ENCODE results near the gene YLPM1. TPM values are rescaled to one million over a fixed set of nuclear protein-coding genes. Genes with fewer than 3 reads are reported as not detected.

The YLPM1 gene
- total RNA-seq, 2 donors from 2014 or later: 39.0 to 71.9 TPM

DNA sequence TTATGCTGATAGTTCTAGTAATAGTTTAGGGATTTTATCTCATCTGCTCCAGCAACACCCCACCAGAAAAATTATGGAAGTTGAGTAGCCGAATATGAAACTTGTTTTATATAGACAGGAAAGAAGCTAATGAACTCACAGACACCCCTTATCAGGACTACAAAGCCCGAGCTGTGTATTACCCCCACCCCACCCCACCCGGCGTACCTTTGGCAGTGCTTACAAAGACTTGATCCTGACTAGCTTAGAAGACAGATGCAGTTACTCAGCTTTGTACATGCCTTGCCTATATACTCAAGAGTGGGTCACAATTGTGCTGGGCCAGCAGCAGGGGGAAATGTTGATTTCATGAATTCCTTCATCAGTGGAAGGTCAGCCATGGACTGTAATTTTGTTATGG lies 90.5 kb downstream of the YLPM1 start:
- no peaks in the 10 kb centered on the region for H3K9me3 ChIP-seq
- no peaks in the 10 kb centered on the region for H3K4me1 ChIP-seq (replicated peaks)
- no peak overlapping the region for H3K4me3 ChIP-seq
- intact Hi-C loops (cut with DNase I): no loop called here
- no peak overlapping the region for H3K27ac ChIP-seq
- no peak for DNase-seq (ENCODE audit: low spot score)
- TF ChIP-seq, protein P1, sequence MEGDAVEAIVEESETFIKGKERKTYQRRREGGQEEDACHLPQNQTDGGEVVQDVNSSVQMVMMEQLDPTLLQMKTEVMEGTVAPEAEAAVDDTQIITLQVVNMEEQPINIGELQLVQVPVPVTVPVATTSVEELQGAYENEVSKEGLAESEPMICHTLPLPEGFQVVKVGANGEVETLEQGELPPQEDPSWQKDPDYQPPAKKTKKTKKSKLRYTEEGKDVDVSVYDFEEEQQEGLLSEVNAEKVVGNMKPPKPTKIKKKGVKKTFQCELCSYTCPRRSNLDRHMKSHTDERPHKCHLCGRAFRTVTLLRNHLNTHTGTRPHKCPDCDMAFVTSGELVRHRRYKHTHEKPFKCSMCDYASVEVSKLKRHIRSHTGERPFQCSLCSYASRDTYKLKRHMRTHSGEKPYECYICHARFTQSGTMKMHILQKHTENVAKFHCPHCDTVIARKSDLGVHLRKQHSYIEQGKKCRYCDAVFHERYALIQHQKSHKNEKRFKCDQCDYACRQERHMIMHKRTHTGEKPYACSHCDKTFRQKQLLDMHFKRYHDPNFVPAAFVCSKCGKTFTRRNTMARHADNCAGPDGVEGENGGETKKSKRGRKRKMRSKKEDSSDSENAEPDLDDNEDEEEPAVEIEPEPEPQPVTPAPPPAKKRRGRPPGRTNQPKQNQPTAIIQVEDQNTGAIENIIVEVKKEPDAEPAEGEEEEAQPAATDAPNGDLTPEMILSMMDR (IDR thresholded peaks at IDR 0.05): no peak
- TF ChIP-seq POLR2A (IDR thresholded peaks at IDR 0.05) (no peak), POLR2AphosphoS5 (IDR thresholded peaks at IDR 0.05) (no peak)
- no peaks in the 10 kb centered on the region for H3K27me3 ChIP-seq (replicated peaks; ENCODE audit: insufficient read depth)
- no peaks in the 10 kb centered on the region for H3K36me3 ChIP-seq
- 41% methylated on average over 4 of the region's 4 CpGs for WGBS

DNA sequence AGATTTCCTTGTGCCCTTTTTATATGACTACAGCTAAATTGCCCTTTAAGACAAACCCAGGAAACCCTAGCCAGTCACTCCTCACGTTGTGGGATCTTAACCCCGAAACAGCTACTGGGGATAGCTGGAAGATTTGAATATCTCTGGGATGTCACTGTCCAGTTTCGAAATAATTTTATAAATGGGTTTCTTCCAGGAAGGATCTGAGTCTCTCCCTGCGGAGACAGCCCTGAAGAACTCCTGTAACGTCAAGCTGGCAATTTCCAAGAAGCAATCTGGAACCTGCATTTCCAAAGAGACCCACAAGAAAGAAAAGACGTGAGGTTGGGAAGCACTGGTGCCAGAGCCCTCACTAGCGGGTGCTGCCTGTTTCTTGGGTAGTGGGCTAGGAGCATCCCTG lies 91.9 kb downstream of the YLPM1 start:
- Histone ChIP-seq H3K4me3 (no peak overlapping the region), H3K36me3 (no peaks in the 10 kb centered on the region), H3K9me3 (no peaks in the 10 kb centered on the region), H3K27me3 (replicated peaks; ENCODE audit: insufficient read depth) (no peaks in the 10 kb centered on the region), H3K4me1 (replicated peaks) (no peaks in the 10 kb centered on the region), H3K27ac (no peak overlapping the region)
- TF ChIP-seq, protein P1 (IDR thresholded peaks at IDR 0.05): no peak
- TF ChIP-seq POLR2A (IDR thresholded peaks at IDR 0.05): no peak
- TF ChIP-seq POLR2AphosphoS5 (IDR thresholded peaks at IDR 0.05): no peak
- WGBS: 84% methylated on average over 7 of the region's 7 CpGs
- no peak for DNase-seq (ENCODE audit: low spot score)
- intact Hi-C loops (cut with DNase I): no loop called here

DNA sequence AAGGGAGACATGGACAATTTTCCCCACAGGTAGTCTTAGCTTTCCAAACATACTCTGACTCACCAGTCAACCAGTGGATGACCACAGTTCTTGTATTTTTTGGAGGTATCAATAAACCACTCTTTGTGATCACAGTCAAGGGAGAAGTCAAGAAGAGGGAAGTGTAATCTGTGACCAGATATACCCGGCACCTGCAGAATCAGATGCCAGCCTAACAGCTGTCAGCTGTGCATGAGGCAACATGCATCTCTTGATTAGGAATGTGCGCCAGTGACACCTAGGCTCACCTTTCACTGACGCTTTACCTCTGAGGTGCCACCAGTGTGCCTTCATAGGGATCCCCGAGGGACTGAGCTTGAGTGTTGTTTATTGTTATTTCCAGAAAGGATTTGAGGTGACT lies 92.8 kb downstream of the YLPM1 start:
- Histone ChIP-seq H3K27me3 (replicated peaks; ENCODE audit: insufficient read depth) (no peaks in the 10 kb centered on the region), H3K4me3 (no peak overlapping the region), H3K27ac (no peak overlapping the region), H3K9me3 (no peaks in the 10 kb centered on the region), H3K36me3 (no peaks in the 10 kb centered on the region), H3K4me1 (replicated peaks) (no peaks in the 10 kb centered on the region)
- TF ChIP-seq POLR2AphosphoS5 (IDR thresholded peaks at IDR 0.05) (no peak), POLR2A (IDR thresholded peaks at IDR 0.05) (no peak)
- WGBS: 54% methylated on average over 4 of the region's 4 CpGs
- intact Hi-C loops (cut with DNase I): no loop called here
- DNase-seq (ENCODE audit: low spot score): no peak

DNA sequence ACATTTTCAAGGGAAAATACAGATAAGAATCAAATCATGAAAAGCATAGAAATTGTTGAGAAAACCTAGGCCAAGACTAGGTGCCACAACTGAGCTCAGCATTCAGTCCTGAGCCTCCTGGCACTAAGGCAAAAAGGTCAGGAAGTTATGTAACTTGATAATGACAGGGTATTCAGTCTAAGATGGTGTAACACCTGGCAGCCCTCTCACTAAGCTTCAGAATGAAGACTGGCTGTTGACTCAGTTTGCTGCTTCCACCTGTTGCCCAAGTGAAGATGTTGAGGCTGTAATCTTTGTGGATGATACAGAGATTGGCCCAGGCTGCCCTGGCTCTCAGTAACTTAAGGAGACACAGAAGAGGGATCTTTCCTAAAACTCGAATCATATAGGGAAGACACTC lies 93.2 kb downstream of the YLPM1 start:
- no peak for DNase-seq (ENCODE audit: low spot score)
- H3K27me3 ChIP-seq (replicated peaks; ENCODE audit: insufficient read depth): no peaks in the 10 kb centered on the region
- no peak overlapping the region for H3K27ac ChIP-seq
- no peaks in the 10 kb centered on the region for H3K9me3 ChIP-seq
- intact Hi-C loops (cut with DNase I): no loop called here
- 88% methylated on average over 1 of the region's 1 CpG for WGBS
- no peaks in the 10 kb centered on the region for H3K36me3 ChIP-seq
- TF ChIP-seq POLR2A (IDR thresholded peaks at IDR 0.05) (no peak), POLR2AphosphoS5 (IDR thresholded peaks at IDR 0.05) (no peak)
- TF ChIP-seq, protein P1 (IDR thresholded peaks at IDR 0.05): no peak
- no peak overlapping the region for H3K4me3 ChIP-seq
- H3K4me1 ChIP-seq (replicated peaks): no peaks in the 10 kb centered on the region

DNA sequence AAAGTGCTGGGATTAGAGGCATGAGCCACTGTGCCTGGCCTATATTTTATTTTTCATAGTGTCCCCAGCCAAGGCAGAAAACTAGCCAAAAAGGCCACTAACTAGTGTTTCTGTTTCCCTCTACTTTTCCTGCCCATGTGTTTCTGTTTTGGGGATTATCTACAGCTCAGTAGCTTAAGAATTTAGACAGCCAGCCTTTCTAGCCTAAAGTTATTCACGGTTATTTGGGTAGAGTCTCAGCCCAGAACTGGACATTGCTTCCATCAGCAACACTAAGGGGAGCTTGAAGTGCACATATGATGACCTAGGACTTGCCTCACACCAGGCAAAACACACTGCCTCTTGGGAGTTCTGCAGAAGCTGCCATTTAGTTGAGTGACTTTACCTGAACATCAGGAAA lies 94.9 kb downstream of the YLPM1 start:
- Histone ChIP-seq H3K9me3 (no peaks in the 10 kb centered on the region), H3K27me3 (replicated peaks; ENCODE audit: insufficient read depth) (no peaks in the 10 kb centered on the region), H3K27ac (no peak overlapping the region), H3K4me1 (replicated peaks) (no peaks in the 10 kb centered on the region), H3K4me3 (no peak overlapping the region), H3K36me3 (no peaks in the 10 kb centered on the region)
- TF ChIP-seq POLR2A (IDR thresholded peaks at IDR 0.05): no peak
- TF ChIP-seq POLR2AphosphoS5 (IDR thresholded peaks at IDR 0.05): no peak
- TF ChIP-seq, protein P1 (IDR thresholded peaks at IDR 0.05): no peak
- 81% methylated on average over 1 of the region's 1 CpG for WGBS
- intact Hi-C loops (cut with DNase I): no loop called here
- DNase-seq (ENCODE audit: low spot score): no peak
